Measurements from ENCODE around the gene ADH7.
"Not testable (repeated sequence)": the region's sequence is repeated elsewhere in the genome, so short reads cannot be mapped to it uniquely, and the experiment has no call there.

ADH7 gene

DNA sequence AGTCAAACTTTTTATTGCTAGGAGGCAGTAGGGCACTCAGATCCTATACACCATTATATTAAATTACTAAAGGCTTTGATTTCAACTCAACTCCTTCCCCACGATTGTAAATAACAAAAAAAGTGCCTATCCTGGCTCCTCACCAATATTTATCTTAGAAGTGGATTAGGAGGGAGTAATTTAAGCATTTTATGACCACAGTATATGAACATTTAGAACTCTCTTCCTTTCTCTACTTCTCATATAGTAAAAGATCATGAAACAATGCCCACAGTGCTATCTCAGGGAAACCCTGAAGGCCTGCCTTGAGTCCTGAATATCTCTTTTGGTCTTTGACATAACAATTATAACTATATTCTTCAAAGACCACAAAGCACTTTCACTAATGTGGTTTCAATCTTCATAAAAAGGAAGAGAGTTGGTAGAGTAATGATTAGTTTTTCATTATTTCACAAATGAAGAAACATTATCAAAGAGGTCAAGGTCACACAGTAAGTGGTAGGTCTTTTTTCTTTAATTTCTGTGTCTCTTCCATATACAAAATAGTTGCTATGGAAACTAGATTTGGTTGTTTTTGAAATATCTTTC, 53.5 kb downstream of the ADH7 start:
- DNase-seq (ENCODE audit: low read depth in 2 of 2, low spot score in 1 of 2): no peak

DNA sequence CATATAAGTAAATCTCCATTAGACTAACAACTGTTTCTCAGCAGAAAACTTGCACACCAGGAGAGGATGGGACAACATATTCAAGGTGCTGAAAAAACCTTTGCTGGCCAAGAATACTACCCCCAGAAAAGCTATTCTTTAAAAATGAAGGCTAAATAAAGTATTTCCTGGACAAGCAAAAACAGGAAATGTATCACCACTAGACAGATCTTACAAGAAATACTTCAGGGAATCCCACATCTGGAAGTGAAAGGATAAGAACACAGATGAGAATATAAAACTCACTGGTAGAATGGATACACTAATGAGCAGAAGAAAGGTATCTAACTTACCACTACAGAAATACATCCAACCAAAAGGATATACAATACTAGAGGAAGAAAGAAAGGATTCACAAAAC, 55.6 kb downstream of the ADH7 start:
- no peak for DNase-seq (ENCODE audit: low read depth in 2 of 2, low spot score in 1 of 2)

DNA sequence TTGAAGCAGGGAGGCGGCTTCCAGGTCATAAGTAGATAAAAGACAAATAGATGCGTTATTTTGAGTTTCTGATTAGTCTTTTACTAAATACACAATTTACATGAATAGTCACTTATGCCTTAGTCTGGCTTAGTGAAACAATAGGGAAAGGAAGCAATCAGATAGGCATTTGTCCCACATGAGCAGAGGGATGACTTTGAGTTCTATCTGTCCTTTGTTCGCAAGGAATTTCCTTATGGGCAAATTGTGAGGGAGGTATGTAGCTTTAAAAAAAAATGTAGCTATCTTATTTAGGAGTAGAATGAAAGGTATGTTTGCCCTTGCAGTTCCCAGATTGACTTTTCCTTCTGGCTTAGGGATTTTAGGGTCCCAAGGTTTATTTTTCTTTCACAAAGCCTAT, 56.3 kb downstream of the ADH7 start:
- DNase-seq (ENCODE audit: low read depth in 2 of 2, low spot score in 1 of 2): no peak

DNA sequence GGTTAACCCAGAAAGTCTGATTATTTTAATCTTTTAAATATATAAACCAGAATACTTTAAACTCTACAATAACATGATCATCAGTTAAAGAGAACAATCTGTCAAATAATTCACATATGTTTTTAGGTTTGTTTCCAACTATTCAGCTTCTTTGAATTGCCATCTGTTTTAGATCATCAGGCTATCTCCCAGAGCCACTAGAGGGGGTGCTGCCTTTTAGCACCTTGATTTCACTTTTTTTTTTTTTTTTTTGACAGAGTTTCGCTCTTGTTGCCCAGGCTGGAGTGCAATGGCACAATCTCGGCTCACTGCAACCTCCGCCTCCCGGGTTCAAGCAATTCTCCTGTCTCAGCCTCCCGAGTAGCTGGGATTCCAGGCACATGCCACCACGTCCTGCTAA, 57.8 kb downstream of the ADH7 start:
- DNase-seq (ENCODE audit: low read depth in 2 of 2, low spot score in 1 of 2): not testable (repeated sequence)

DNA sequence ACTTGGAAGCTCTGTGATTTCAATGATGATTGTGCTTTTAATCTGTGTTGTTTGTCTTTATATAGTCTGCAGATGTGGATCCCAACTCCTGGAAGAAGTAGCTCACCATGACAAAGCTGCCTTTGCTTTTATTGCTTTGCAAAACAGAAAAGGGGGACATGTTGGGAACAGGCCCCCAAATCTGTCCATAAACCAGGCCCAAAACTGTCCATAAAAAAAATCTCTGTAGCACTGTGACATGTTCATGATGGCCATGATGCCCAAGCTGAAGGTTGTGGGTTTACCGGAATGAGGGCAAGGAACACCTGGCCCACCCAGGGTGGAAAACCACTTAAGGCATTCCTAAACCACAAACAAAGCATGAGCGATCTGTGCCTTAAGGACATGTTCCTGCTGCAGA, 62.7 kb downstream of the ADH7 start:
- DNase-seq (ENCODE audit: low read depth in 2 of 2, low spot score in 1 of 2): not testable (repeated sequence)

DNA sequence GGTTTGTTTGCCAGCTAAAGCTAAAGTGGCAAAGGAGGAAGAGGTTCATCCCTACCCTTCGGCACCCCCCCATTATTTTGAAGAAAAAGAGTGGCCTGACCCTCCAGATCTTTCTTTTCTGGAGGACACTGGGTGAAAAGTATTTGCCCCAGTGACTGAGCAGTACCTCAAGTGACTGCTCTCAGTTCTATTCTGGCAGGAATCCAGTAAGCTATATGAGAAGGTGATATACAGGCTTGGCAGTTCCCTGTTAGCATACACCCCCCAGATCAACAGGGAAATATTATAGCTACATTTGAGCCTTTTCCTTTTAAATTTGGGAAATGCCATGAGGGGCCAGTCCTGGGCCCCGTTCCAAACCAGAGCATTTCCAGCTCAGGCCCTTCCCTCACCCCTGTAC, 67.3 kb downstream of the ADH7 start:
- not testable (repeated sequence) for DNase-seq (ENCODE audit: low read depth in 2 of 2, low spot score in 1 of 2)

DNA sequence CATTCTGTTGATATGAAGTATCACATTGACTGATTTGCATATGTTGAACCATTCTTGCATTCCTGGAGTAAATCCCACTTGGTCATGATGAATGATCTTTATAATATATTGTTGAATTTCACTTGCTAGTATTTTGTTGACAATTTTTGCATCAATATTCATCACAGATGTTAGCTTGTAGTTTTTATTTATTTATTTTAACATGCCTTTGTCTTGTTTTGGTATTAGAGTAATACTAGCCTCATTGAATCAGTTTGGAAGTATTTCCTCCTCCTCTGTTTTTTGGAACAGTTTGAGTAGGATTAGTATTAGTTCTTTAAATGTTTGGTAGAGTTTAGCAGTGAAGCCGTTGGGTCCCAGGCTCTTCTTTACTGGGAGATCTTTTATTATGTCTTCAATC, 68.7 kb downstream of the ADH7 start:
- no peak for DNase-seq (ENCODE audit: low read depth in 2 of 2, low spot score in 1 of 2)

DNA sequence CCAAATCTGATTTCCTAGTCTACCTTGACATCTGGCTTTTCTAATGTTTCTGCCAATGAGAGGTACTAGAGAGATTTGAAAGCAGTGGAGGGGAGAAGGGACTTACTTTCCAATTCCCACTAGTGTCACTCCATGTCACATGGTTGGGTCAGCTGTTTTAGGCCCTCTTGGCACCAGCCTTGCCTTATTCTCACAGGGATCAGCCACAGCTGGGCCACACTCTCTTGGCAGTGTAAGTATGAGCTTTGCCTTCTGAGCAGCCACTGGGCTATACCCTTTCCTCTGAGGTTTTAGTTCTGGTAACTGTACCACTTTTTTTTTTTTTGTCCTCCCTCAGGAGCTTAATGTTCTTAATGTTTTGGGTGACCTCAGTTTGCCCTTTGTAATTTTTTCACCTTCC, 72.4 kb downstream of the ADH7 start:
- no peak for DNase-seq (ENCODE audit: low read depth in 2 of 2, low spot score in 1 of 2)
